ENCODE data around the gene KIAA1958. TPM values are rescaled to one million over a fixed set of nuclear protein-coding genes. Genes with fewer than 3 reads are reported as not detected.

KIAA1958 gene
- total RNA-seq = 0.78 and 1.3 TPM in 2 replicates

GRCh38 chr9:112486221-112487007 lies at the start of gene KIAA1958:
TSS of gene KIAA1958 (plus strand) at chr9:112486827. CDS start at chr9:112574081, 87,254 bp downstream.

GRCh38 chr9:112717661-112718331 lies 231.2 kb downstream of the KIAA1958 start, which contains the start of gene INIP:
TSS of gene INIP (minus strand) at chr9:112718117. CDS start at chr9:112716485, 1,632 bp downstream.

Other genes with a start within 250 kb of the KIAA1958 start
- 101 and 203 TPM in 2 replicates for gene PTBP3, start 153.2 kb upstream of the KIAA1958 start, total RNA-seq
- 24.4 and 32.5 TPM in 2 replicates for gene HSDL2, start 106.7 kb upstream of the KIAA1958 start, total RNA-seq
- 12.0 and 16.8 TPM in 2 replicates for gene INIP, start 231.3 kb downstream of the KIAA1958 start, total RNA-seq

Data from hair follicular keratinocyte (primary cell).